Measurements from ENCODE around the gene KITLG. TPM values are rescaled to one million over a fixed set of nuclear protein-coding genes. Genes with fewer than 3 reads are reported as not detected.

KITLG gene
- total and polyA plus RNA-seq, 2 experiments from 2014 or later, result 3.1 to 10.7 TPM

GRCh38 chr12:88510843-88511242 lies 69.4 kb downstream of the KITLG start:
- no peak for DNase-seq (ENCODE audit: low spot score)
- Histone ChIP-seq H3K4me1 (ENCODE audit: insufficient read depth) (no peaks in the 10 kb centered on the region), H3K9me2 (ENCODE audit: insufficient read depth) (0 out of 2 replicates have a peak, but pooled peaks cover 5% of the 10 kb centered on the region), H3K79me2 (replicated peaks; ENCODE audit: insufficient read depth) (no peaks in the 10 kb centered on the region), H3K4me2 (no peak overlapping the region), H3K4me3 (no peak overlapping the region), H2AFZ (no peak overlapping the region), H3K36me3 (ENCODE audit: insufficient read depth) (no peaks in the 10 kb centered on the region), H3K27me3 (ENCODE audit: insufficient read depth) (no peaks in the 10 kb centered on the region), H3F3A (replicated peaks; ENCODE audit: low read depth) (no peaks in the 10 kb centered on the region), H3K27ac (ENCODE audit: low read depth) (no peak overlapping the region), H4K20me1 (replicated peaks; ENCODE audit: insufficient read depth) (no peaks in the 10 kb centered on the region)
- Mint-ChIP-seq H3K4me1 (no peaks in the 10 kb centered on the region), H3K4me3 (no peak overlapping the region), H3K27ac (no peak overlapping the region), H3K9me3 (no peaks in the 10 kb centered on the region), H3K27me3 (ENCODE audit: insufficient read depth, low read depth, poor library complexity) (no peaks in the 10 kb centered on the region), H3K36me3 (ENCODE audit: low read depth) (no peaks in the 10 kb centered on the region; the same call in 2 of the 3 replicates)
- TF ChIP-seq EZH2phosphoT487 (IDR thresholded peaks at IDR 0.05; ENCODE audit: unreplicated experiment) (no peak), CREB1 (CRISPR knock-in tag; IDR thresholded peaks at IDR 0.05; ENCODE audit: low read depth) (no peak), ETS1 (IDR thresholded peaks at IDR 0.05) (no peak), CTCF (conservative IDR thresholded peaks at IDR 0.05; ENCODE audit: low read depth in 2 of 2) (no peak), ZNF331 (CRISPR knock-in tag; IDR thresholded peaks at IDR 0.05; ENCODE audit: low read depth) (no peak), POLR2AphosphoS5 (IDR thresholded peaks at IDR 0.05; ENCODE audit: low read depth) (no peak), ZNF462 (CRISPR knock-in tag; IDR thresholded peaks at IDR 0.05) (no peak), NANOG (IDR thresholded peaks at IDR 0.05; ENCODE audit: borderline replicate concordance) (no peak), EZH2 (IDR thresholded peaks at IDR 0.05; ENCODE audit: low read depth, unreplicated experiment) (no peak), STAT1 (IDR thresholded peaks at IDR 0.05; ENCODE audit: unreplicated experiment) (no peak)
- no peak for ATAC-seq

Data from GM23338 (cell line).